ENCODE measurements around the gene PTTG1IP.

GRCh38 chr21:44889625-44890337 is 16.3 kb upstream of the PTTG1IP start:
- TF ChIP-seq, protein P1, sequence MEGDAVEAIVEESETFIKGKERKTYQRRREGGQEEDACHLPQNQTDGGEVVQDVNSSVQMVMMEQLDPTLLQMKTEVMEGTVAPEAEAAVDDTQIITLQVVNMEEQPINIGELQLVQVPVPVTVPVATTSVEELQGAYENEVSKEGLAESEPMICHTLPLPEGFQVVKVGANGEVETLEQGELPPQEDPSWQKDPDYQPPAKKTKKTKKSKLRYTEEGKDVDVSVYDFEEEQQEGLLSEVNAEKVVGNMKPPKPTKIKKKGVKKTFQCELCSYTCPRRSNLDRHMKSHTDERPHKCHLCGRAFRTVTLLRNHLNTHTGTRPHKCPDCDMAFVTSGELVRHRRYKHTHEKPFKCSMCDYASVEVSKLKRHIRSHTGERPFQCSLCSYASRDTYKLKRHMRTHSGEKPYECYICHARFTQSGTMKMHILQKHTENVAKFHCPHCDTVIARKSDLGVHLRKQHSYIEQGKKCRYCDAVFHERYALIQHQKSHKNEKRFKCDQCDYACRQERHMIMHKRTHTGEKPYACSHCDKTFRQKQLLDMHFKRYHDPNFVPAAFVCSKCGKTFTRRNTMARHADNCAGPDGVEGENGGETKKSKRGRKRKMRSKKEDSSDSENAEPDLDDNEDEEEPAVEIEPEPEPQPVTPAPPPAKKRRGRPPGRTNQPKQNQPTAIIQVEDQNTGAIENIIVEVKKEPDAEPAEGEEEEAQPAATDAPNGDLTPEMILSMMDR (IDR thresholded peaks at IDR 0.05), result no peak
- no peak for TF ChIP-seq POLR2A (IDR thresholded peaks at IDR 0.05)

Data from thyroid gland (tissue), 4 donors.